Tracheal epithelial cell (primary cell): ENCODE data around the gene OLFM1. TPM values are rescaled to one million over a fixed set of nuclear protein-coding genes. Genes with fewer than 3 reads are reported as not detected.

Experiments used
- total RNA-seq: library from RNA; depleted of rRNA; stranded (reverse); fragments of >200 nt; gene quantifications from 2 replicates; pipeline ENCODE4 v1.2.1, GENCODE V29; 2014

Gene OLFM1
- 0.48 TPM in 1 of 2 replicates, not detected in the other for total RNA-seq

GRCh38 chr9:135087489-135087792, at the start of gene OLFM1:
Gene OLFM1 (plus strand): TSS chr9:135087668. CDS start chr9:135087990, 322 bp downstream.

Other genes with a start within 250 kb of the OLFM1 start
- not detected in 2 replicates for gene FCN2, start 206.9 kb upstream of the OLFM1 start, total RNA-seq
- not detected in 2 replicates for gene FCN1, start 169.8 kb upstream of the OLFM1 start, total RNA-seq